Measurements from ENCODE around the gene VPS26B.

DNA sequence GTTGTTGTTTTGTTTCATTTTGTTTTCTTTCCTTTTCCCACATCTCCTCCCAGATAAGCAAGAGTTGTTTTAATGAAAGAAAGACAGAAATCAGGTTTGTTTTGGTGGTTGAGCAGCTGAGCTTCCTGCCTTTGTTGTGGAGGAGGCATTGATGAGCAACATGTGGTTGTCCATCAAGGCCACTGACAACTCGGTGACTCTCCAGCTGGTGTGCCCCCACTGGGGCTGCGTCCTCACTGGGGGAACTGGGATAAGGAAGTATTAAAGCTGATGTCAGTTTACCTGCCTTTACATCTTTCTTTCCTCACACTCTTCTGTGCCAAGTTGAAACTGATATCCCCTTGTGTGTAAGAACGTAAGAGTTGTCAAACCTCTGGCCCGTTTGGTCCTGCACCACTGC lies 5.9 kb downstream of the VPS26B start:
- TF ChIP-seq, protein P1, sequence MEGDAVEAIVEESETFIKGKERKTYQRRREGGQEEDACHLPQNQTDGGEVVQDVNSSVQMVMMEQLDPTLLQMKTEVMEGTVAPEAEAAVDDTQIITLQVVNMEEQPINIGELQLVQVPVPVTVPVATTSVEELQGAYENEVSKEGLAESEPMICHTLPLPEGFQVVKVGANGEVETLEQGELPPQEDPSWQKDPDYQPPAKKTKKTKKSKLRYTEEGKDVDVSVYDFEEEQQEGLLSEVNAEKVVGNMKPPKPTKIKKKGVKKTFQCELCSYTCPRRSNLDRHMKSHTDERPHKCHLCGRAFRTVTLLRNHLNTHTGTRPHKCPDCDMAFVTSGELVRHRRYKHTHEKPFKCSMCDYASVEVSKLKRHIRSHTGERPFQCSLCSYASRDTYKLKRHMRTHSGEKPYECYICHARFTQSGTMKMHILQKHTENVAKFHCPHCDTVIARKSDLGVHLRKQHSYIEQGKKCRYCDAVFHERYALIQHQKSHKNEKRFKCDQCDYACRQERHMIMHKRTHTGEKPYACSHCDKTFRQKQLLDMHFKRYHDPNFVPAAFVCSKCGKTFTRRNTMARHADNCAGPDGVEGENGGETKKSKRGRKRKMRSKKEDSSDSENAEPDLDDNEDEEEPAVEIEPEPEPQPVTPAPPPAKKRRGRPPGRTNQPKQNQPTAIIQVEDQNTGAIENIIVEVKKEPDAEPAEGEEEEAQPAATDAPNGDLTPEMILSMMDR (IDR thresholded peaks at IDR 0.05), result no peak
- no peak for TF ChIP-seq POLR2A (IDR thresholded peaks at IDR 0.05)

Measured in Peyer's patch (tissue), 4 donors.